GM12892 (cell line): ENCODE results near the gene LIF.

Experiments
- DNase-seq: peaks from one replicate; pipeline ENCODE4 v3.0.0; 2011; ENCODE audit not compliant: insufficient read length
- FAIRE-seq: peaks from 2 replicates; lab custom pipeline; 2011; peaks lifted over from hg19 to GRCh38; lab: Jason Lieb, UNC
- POLR2A ChIP-seq: IDR thresholded peaks from 2 replicates; pipeline ENCODE4 v1.6.1; 2011; ENCODE audit warnings: low read depth, low read length, control low read depth
- POLR2AphosphoS5 ChIP-seq: IDR thresholded peaks from 2 replicates; pipeline ENCODE4 v1.6.1; 2011; ENCODE audit warnings: low read depth, low read length, control low read depth
- TAF1 ChIP-seq: IDR thresholded peaks from 2 replicates; pipeline ENCODE4 v1.6.1; 2011; ENCODE audit warnings: low read depth, mild to moderate bottlenecking, control low read depth, low read length, borderline replicate concordance

The LIF gene

DNA sequence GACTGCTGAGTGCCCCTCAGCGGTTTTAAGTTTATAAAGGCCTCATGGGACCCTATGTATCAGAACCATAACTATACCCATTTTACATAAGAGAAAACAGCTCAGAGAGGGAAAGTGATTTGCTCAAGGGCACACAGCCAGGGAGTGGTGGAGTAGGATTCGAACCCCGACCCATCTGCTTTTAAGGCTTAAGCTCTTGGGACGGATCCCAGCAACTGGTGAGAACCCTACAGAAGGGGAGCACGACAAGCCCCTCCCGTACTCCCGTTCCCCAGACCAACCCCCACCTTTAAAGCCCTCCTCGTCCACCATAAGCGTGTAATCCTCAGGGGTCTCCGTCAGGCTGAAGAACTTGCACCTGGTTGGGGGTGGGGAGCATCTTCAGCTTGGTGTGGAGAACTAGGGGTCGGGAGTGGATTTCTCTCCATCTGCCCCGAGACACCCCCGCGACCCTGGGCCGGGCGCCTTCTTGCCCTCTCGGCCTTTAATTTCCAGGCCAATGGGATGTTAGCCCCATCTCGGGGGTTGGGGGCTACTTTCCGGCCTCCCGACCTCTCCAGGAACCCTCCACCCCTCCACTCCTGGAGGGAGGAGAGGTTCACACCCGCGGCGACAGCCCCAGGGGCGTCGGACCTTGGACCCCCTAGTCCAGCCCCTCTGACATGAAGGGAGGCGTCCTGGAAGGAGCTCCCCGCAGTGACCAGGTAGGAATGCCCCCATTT is 42.0 kb upstream of the LIF start:
- DNase-seq: no peak
- TF ChIP-seq TAF1 (no peak), POLR2A (no peak), POLR2AphosphoS5 (no peak)
- FAIRE-seq: peak; percentile 81

DNA sequence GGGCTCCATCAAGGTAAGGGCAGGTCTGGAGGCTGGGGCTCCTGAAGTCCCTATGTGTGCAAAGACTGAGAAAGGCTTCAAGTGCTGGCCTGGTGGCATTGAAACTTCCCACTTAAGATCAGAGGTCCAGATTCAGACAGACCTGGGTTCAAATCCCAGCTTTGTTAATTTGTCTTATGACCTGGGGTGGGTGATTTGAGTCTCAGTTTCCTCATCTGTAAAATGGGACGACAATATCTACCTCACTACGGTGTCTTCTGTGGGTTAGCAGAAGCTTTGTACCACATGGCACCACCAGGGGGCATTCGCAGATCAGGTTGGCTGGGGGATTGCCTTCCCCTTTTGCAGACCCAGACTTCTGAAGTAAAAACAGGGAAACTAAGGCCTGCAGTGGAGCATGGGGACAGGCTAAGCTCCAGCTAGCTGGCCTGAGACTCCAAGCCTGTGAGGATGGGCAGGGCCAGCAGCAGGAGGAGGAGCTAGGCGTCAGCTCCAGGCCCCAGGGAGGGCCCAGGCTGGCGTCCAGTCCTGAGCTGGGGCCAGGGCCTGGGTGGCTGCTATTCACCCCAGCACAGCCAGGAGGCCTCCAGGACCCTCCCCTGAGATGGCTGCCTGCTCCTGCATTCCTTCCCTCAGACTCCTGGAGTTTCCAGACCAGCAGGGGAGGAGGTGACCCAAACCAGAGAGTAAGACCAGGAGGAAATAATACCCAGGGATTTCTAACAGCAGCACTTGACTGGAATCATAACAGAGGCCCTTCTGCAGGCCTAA is 41.3 kb upstream of the LIF start:
- peak; percentile 98 for FAIRE-seq
- no peak for TF ChIP-seq POLR2A
- TF ChIP-seq POLR2AphosphoS5: no peak
- no peak for TF ChIP-seq TAF1
- peak; percentile 64 for DNase-seq

DNA sequence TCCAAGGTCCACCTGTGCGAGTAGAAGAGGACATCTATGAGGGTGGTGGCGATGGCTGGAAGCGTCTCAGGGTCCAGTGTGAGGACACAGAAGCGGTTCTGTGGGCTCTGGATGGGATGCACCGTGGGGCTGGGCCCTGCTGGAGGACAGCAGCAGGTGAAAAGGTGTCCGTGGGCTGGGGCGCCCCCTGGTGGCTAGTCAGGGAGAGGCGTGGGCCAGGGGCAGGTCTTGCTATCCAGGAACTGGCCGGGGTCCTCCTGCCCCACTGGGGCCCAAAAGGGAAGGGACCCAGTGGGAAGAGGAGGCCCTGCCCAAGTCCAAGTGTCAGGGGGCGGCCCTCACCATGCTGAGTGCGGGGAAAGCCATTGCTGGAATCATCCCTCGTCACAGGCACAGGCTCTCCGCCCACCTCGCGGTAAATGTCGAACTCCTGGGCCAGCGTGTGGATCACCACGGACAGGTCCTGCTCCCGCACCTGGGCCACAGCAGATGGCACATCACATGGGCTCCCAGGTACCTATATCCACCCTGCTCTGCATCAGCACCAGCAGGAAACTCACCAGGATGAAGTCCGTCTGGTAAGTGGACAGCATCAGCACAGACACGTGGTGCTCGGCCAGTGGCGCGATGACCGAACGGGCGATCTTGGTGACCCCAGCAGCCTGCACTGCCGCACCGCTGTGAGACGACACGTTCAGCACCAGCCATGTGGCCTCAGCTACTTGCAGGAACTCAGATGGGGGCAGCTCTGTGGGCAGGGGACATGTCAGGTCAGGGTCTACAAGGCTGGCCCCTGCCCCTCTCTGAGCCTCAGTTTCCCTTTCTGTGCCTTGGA is 40.5 kb upstream of the LIF start:
- DNase-seq (peak; percentile 78), FAIRE-seq (peak; percentile 70)
- TF ChIP-seq POLR2A (no peak), TAF1 (no peak), POLR2AphosphoS5 (no peak)

DNA sequence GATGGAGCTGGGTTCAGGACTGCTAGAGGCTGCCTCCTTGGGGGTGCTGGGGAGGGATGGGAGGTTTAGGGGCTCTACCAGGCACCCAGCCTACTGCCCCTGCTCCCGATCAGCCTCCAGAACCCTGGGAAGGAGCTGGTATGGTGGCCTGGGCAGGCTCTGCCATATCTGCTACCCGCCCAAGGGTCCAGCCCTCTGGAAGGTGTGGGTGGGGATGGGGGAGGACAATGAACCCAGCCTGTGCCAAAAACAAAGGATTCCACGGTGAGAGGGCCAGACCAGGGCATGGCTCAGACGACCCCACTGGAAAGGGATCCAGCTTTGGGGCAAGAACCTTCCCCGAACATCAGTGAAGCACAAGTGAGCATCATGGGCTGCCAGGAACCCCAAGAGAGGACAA is 39.8 kb upstream of the LIF start:
- FAIRE-seq: no peak
- no peak for TF ChIP-seq POLR2AphosphoS5
- no peak for TF ChIP-seq TAF1
- TF ChIP-seq POLR2A: no peak
- no peak for DNase-seq

DNA sequence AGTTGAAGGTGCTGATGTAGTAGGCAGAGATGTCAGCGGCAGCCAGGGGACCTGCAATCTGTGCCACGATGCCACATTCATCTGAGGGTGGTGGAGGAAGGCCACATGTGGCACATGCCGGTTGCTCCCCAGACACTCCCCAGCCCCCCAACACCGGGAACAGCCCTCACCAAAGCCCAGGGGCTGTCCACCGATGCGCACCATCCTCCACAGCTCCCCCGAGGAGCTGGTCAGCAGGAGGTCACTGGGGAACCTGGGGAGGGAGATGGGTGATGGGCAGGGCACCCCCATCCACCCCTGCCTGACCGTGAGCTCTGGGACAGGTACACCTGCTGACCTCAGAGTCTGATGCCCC is 39.3 kb upstream of the LIF start:
- no peak for TF ChIP-seq POLR2A
- TF ChIP-seq TAF1: no peak
- TF ChIP-seq POLR2AphosphoS5: no peak
- no peak for FAIRE-seq
- DNase-seq: no peak

DNA sequence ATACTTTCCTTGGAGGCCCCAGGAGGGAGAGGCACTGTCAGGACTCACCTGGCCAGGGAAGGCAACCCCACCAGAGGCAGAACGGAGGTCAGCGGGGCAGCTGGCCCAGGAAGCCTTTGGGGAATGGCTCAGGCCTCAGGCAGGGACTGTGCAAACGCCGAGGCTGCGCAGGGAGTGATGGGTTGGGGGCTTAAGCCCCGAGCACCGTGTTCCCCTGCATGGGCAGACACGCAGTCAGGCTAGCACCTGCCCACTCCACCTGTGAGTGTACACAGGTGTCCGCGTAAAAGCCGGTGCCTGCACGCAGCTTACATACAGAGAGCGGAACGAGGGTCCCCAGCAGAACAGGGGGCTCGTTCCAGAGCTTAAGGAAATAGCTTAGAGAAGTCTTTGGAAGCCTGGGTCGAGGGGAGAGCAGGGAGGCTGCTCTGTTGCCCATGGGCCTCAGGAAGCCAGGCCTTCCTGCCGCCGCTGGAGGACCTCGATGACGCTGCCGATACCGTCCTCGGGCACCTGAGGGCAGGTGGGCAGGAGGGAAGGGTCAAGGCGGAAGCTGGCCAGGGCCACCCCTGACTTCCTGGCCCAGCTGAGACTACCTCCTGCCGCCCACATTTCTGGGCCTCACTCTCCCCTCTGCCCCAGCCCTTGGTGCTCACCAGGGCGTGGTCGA is 38.8 kb upstream of the LIF start:
- no peak for TF ChIP-seq TAF1
- no peak for TF ChIP-seq POLR2AphosphoS5
- TF ChIP-seq POLR2A: no peak
- no peak for FAIRE-seq
- no peak for DNase-seq

DNA sequence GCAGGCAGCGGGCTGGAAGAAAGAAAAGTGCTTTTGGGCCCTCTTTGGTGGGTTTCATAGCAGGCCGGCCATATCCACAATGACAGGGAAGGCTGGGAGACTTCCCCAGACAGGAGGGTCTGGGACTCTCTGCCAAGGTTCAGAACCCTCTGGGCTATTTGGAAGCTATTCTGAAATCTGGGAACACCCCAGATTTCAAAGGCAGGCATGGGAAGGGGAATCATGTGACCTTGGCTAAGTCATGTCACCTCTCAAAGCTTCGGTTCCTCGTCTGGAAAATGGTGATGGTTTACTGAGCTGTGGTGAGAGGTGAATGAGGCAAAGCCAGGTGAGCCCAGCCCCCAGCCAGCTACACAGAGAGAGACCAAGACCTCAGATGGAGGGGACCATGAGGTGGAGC is 38.1 kb upstream of the LIF start:
- FAIRE-seq (no peak), DNase-seq (no peak)
- TF ChIP-seq TAF1: no peak
- TF ChIP-seq POLR2AphosphoS5: no peak
- no peak for TF ChIP-seq POLR2A

DNA sequence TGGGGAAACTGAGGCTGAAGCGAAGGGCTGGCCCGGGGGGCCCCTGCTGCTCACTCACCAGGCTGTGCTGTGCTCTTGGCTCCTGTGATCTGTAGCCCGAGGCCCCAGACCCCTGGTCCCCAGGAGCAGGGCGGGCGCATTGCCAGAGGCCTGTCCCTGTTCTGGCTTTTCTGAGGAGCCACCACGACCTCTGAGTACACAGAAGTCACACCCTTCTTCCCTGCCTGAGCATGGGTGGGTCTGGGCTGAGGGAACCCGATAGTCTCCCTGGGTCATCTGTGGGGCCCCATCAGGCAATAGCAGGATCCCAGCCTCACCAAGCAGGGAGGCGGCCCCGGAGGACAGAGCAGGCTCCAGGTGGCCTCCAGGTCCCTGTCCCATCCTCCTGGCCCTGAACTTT is 37.6 kb upstream of the LIF start:
- DNase-seq (no peak), FAIRE-seq (no peak)
- TF ChIP-seq POLR2A (no peak), TAF1 (no peak), POLR2AphosphoS5 (no peak)

DNA sequence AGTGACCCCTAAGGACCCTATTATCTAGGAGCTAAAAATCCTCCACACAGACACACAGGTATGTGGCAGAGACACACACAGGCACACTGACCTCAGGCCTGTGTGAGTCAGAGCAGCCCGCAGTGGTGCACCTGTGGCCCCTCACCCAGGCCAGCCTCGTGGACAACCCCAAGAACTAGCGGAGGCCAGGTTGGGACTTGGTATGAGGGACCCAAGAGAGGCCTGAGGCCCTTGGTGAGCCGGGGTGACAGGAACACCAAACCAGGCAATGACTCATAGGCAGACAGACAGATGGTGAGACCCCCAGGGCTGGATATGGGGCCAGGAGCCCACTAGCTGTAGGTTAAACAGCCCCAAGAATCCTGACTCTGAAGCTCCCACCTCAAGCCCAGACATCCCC is 36.8 kb upstream of the LIF start:
- FAIRE-seq (no peak), DNase-seq (no peak)
- TF ChIP-seq POLR2AphosphoS5 (no peak), TAF1 (no peak), POLR2A (no peak)

DNA sequence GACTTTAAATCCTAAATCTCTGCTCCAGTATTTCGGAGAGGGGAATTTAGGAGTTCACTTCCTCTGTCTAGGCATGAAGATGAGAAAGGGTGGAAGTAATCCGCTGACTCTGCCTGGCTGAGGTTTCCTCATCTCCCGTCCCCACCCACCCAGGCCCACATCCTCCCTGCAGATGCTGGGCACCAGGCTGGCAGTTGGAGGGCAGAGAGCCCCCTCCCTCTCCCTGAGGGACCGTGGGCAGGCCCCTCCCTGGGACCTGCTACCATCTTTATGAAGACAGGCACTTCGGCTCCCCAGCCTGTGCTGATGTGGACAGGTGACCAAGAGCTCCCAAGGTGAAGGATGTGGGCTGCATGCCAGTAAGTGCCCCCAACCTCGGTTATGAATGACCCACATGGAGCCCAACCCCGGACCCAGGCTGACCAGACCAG is 36.1 kb upstream of the LIF start:
- TF ChIP-seq POLR2AphosphoS5 (no peak), TAF1 (no peak), POLR2A (no peak)
- DNase-seq (no peak), FAIRE-seq (no peak)

DNA sequence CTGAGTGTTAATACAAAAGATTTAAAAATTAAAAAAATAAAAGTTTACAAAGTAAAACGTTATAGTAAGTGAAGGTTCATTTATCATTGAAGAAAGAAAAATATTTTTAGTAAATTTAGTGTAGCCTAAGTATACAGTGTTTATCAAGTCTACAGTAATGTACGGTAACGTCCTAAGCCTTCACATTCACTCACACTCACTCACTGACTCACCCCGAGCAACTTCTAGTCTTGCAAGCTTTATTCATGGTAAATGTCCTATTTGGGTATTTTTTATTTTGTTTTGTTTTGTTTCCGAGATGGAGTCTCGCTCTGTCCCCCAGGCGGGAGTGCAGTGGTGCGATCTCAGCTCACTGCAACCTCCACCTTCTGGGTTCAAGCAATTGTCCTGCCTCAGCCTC is 33.9 kb upstream of the LIF start:
- no peak for FAIRE-seq
- TF ChIP-seq TAF1: no peak
- TF ChIP-seq POLR2AphosphoS5: no peak
- TF ChIP-seq POLR2A: no peak
- no peak for DNase-seq

DNA sequence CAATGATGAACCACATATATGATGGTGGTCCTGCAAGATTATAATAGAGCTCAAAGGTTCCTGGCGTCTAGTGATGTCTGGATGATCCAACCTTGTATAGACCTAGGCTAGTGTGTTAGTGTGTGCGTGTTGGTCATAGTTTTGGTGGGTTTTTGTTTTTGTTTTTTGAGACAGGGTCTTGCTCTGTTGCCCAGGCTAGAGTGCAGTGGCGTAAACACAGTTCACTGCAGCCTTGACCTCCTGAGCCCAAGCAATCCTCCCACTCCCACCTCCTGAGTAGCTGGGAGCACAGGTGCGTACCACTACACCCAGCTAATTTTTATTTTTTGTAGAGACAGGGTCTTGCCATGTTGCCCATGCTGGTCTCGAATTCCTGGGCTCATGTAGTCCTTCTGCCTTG is 33.4 kb upstream of the LIF start:
- TF ChIP-seq POLR2AphosphoS5 (no peak), TAF1 (no peak), POLR2A (no peak)
- no peak for FAIRE-seq

More for the DNA sequence above, 33.4 kb upstream of the LIF start:
- no peak for DNase-seq
